Fibroblast of pulmonary artery (primary cell): ENCODE measurements around the gene NUAK2.

ENCODE experiments used
- DNase-seq: peaks from one replicate; pipeline ENCODE4 v3.0.0-alpha.2; 2010; ENCODE audit warnings: low read depth
- H3K4me3 ChIP-seq: replicated peaks from 2 replicates; pipeline ENCODE4 v1.5.1; 2011; ENCODE audit warnings: low read depth, mild to moderate bottlenecking, control low read depth, low read length, moderate library complexity
- TF ChIP-seq, protein P1 (sequence below): IDR thresholded peaks from 2 replicates; pipeline ENCODE4 v1.5.1; 2011; ENCODE audit warnings: mild to moderate bottlenecking, control low read depth, low read length, inconsistent platforms; ENCODE audit errors: missing control alignments

Gene NUAK2

DNA sequence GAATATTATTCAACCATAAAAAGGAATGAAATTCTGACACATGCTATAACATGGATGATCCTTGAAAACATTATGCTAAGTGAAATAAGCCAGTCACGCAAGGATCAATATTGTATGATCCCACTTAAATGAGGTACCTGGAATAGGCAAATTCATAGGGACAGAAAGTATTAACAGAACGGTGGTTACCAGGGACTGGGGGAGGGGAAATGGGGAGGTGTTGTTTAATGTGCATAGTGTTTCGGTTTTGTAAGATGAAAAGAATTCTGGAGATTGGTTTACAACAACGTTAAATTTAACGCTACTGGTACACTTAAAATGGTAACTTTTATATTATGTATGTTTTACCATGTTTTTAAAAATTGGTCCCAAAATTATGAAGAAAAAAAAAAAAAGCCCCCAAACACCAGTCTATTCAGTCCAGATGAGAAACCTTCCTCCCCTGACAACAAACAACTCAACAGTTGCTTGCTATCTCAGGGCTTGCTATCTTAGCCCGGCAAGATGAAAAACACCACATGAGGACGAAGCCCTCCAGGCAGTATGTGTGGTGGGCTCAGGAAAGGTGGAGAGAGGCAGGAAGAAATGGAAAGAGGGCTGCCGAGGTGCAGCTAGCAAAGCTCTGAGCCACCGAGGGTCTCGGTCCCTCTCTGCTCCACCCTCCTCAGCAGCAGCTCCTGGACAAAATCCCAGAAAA is 8.5 kb downstream of the NUAK2 start:
- TF ChIP-seq, protein P1, sequence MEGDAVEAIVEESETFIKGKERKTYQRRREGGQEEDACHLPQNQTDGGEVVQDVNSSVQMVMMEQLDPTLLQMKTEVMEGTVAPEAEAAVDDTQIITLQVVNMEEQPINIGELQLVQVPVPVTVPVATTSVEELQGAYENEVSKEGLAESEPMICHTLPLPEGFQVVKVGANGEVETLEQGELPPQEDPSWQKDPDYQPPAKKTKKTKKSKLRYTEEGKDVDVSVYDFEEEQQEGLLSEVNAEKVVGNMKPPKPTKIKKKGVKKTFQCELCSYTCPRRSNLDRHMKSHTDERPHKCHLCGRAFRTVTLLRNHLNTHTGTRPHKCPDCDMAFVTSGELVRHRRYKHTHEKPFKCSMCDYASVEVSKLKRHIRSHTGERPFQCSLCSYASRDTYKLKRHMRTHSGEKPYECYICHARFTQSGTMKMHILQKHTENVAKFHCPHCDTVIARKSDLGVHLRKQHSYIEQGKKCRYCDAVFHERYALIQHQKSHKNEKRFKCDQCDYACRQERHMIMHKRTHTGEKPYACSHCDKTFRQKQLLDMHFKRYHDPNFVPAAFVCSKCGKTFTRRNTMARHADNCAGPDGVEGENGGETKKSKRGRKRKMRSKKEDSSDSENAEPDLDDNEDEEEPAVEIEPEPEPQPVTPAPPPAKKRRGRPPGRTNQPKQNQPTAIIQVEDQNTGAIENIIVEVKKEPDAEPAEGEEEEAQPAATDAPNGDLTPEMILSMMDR = no peak
- no peak overlapping the region for H3K4me3 ChIP-seq
- no peak for DNase-seq

DNA sequence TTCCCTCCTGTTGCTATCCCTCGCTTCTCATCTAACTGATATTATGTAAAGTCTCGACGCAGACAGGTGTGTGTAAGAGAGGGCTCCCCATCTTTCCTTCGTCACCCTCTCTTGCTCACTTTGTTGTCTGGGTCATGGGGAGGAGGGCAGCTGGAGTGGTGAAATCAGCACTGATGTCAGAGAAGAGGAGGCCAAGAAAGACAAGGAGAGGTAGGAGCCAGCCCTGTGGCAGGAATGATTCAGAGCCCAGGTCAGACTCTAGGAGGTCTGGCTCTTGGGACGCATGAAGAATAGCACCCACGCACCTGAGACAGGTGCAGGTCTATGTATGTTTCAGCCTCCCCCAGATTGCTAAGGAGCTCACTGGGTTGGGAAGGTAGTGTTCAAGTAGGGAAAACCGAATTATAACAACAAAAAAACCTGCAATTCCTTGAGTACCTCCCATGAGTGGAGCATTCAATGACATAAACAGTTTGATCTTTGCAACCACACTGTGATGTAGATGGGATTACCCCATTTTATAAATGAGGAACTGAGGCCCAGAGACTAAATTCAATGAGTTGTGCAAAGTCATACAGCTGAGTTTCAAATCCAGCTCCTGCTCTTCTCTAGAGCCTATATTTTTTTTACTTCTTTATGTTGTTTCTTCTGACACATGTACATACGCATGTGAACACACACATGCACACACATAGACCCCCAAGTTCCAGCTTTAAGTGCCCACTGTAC is 10.4 kb downstream of the NUAK2 start:
- TF ChIP-seq, protein P1 = no peak
- DNase-seq = no peak
- no peak overlapping the region for H3K4me3 ChIP-seq

DNA sequence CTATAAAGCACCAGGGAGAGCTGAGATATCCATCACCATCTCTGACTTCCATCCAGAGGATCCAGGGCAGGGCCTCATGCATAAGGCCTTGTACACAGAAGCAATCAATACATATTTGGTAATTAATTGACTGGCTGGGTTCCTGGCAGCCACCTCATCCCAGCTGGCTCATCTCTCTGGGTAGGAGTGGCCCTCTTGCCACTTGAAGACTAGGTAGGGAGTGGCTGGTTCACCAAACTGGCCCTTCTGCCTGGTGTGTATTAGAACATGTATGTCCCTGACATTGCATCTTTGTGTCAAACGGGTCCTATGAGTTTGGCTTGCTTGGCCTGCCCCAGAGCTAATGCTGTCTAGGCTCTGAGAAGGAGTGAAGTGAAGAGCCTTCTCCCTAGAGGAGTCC is 11.8 kb downstream of the NUAK2 start:
- no peak for DNase-seq
- TF ChIP-seq, protein P1 = no peak

DNA sequence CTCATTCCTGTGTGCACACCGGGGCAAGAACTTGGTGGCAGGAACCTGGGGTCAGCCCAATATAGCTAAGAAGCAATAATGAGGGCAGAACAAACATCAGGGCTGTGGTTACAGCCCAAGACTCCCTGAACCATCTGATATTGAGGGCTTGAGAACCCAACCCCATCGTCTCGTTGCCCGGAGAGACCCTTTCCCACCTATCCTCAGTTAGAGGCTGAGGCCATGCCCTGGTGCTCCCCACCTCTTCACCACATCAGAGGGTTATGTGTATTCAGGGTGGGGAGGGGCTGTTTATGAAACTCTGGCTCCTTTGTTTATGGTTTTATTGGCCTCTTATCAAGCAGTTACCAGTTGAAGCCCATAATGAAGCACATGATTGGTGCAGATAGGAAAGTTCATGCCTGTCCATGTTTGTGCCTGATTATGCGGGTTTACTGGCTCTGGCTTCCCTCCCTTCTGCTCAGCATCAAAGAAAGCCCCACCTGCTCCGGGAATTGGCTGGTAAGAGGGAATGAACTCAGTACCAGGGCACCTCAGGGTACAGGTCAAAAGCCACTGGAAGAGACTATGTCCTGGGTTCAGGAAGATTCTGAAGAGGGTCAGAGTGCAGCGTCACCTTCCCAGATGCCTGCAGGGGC is 14.5 kb downstream of the NUAK2 start:
- TF ChIP-seq, protein P1 = no peak
- no peak for DNase-seq
- no peak overlapping the region for H3K4me3 ChIP-seq

More for the DNA sequence above, 11.8 kb downstream of the NUAK2 start:
- no peak overlapping the region for H3K4me3 ChIP-seq

DNA sequence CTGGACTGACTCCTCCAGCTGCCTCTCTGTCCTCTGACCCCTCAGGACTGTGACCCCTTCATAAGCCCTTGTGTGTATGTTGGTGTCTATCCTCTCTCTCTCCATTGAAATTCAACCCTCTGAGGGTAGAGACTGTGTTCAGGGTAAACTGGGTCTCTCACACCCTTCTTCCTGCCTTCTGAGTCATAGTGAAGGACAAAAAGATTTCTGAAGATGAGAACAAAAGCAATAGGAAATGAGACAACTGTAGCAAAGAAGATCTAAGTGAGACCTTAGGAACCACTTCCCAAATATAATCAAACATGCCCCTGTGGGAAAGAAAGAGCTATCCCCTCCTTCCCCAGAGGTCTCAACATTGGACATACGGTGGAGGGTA is 16.9 kb downstream of the NUAK2 start:
- TF ChIP-seq, protein P1 = no peak
- no peak overlapping the region for H3K4me3 ChIP-seq
- DNase-seq = no peak

DNA sequence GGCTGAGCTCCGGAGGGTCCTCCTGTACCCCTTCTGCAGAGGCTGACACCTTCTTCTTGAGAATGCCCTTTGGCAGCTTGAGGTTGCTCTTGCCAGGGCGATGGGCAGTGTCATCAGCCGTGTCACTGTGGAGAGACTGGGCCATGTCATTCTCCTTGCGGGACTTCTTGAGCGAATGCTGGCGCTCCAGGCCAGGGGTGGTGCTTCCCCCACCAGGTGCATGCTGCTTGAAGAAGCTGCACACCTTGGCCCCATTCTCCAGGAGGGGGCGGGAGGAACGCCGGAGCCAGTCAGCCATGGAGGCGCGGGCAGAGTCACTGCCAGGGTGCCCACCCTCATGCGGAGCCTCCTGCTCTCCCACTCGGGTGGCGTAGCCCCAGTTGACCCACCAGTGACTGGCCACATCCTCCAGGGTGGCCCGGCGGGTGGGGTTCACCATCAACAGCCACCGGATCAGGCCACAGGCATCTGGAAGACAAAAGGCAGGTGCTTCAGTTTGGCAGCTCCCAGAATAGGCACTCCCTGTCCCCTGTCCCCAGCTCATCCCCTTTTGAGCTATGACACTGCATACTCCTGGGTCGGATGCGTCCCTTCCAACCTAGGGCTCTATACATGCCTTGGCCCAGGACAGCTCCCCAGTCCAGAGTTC is 17.4 kb downstream of the NUAK2 start:
- H3K4me3 ChIP-seq = no peak overlapping the region
- no peak for DNase-seq
- TF ChIP-seq, protein P1 = no peak
